Midbrain (tissue), 1 donor: Measurements from ENCODE around the gene ROMO1.
A peak's percentile ranks its signal among the peaks of the same experiment; 100 is the strongest.

Experiments used
- DNase-seq: peaks from one replicate; lab custom pipeline; 2025; lab: John Stamatoyannopoulos, UW

Gene ROMO1

GRCh38 chr20:35699127-35699956 is at the start of gene ROMO1, which contains the start of gene NFS1:
TSS of gene ROMO1 (plus strand) at chr20:35699405. CDS start at chr20:35699633, 228 bp downstream.
TSS of gene NFS1 (minus strand) at chr20:35699352. CDS start at chr20:35699288, 64 bp downstream.
- DNase-seq, result peak; percentile 89

GRCh38 chr20:35650632-35651031 is 48.6 kb upstream of the ROMO1 start:
- DNase-seq, result no peak

- DNase-seq, result no peak
These were observed 47.2 kb upstream of the ROMO1 start for GRCh38 chr20:35651958-35652357.

- DNase-seq, result no peak
These were observed 46.4 kb upstream of the ROMO1 start for GRCh38 chr20:35652641-35653429.

DNA sequence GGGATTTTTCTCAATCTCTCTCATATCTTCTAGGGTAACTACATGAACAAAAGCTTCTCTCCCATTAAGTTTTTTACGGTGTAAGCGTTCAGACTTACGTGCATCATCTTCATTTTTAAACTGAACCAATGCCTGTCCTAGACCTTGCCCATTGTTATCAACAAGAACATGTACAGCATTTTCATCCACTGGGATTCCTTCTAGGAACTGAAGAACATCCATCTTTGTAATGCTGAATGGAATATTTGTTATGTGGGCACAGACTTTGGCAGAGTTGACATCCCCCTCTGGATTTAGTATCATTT is 45.8 kb upstream of the ROMO1 start:
- DNase-seq, result no peak

DNA sequence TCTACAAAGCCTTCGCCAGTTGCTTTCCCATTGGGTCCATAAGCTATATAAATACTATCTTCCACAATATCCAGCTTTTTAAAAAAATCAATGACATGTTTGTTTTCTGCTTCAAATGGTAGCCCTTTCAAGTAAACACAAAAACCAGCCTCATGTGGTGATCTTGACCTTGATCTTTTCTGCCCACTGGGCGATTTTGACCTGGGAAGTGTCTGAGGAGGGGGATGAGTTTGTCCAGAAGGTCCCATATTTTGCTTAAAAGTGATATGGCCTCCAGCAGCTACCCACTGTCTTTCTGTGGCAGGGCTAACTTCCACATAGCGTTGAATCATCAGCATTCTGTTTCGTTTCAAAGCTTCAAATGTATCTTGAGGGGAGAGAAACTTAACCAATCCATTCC is 45.3 kb upstream of the ROMO1 start:
- no peak for DNase-seq

GRCh38 chr20:35654415-35654814 is 44.8 kb upstream of the ROMO1 start:
- no peak for DNase-seq

GRCh38 chr20:35657271-35657670 is 41.9 kb upstream of the ROMO1 start:
- no peak for DNase-seq

GRCh38 chr20:35660122-35660937 is 38.9 kb upstream of the ROMO1 start:
- no peak for DNase-seq

GRCh38 chr20:35661053-35661452 is 38.2 kb upstream of the ROMO1 start:
- no peak for DNase-seq

DNA sequence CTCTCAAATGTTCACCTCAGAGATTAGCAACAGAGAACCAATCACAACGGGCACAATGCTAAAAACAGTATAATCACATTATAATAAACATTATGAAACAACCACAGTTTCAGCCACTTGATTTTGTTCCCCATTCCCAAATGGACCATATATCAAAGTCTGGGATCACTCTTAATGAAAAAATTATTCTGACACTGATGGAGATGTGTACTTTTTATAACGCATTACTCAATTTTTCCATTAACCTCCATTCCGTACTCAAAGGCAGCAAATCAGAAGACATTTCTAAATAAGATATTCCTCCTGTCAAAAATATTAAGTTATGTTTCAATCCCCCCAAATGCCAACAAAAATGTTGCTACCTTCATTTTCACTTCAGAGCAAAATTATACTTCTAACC is 37.3 kb upstream of the ROMO1 start:
- DNase-seq, result no peak

DNA sequence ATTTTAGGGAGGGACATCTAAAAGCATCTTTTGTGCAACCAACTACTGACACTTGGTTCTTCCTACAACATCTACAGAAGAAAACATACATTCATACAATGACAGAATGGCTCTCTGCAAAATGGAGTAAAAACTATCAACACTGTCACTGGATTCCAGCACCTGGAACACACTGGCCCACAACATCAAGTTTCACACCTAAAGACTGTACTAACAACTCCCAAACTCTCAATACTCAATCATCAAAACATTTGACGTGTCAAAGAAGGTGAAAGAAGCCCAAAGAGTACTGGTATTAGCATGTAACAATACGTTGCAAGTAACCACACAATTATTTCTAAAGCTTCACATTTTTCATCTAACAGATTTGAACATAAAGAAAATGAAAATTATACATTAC is 36.7 kb upstream of the ROMO1 start:
- no peak for DNase-seq

- no peak for DNase-seq
These were observed 35.4 kb upstream of the ROMO1 start for GRCh38 chr20:35663516-35664465.

- DNase-seq, result peak; percentile 95
These were observed 34.6 kb upstream of the ROMO1 start, which contains the start of the genes CPNE1 and RBM12 for GRCh38 chr20:35664466-35665206. TSS of gene CPNE1 (minus strand) at chr20:35664900. CDS start at chr20:35632923, 31,977 bp downstream. TSS of gene RBM12 (minus strand) at chr20:35664900. CDS start at chr20:35655322, 9,578 bp downstream.

GRCh38 chr20:35665949-35666288 is 33.3 kb upstream of the ROMO1 start:
- DNase-seq, result no peak

- no peak for DNase-seq
These were observed 30.0 kb upstream of the ROMO1 start for GRCh38 chr20:35669221-35669620.

- DNase-seq, result no peak
These were observed 29.5 kb upstream of the ROMO1 start for GRCh38 chr20:35669681-35670080.

DNA sequence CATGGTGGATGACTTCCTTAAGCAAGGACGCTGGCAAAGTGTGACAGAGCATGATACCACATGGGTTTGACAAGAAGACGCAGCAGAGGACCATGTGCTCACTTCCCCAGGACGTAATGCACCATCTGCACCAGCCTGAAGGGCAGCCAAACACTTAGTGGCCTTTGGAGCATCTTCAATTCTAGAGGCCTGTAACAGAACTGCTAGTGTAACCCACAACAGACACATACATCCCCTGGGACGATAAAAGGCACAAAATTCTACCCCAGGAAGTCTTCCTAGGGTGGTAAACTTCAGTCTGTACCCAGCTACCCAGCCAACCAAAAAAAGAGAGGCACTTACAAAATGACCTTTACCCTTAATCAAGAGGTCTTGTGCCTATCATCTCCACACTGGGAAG is 25.3 kb upstream of the ROMO1 start:
- DNase-seq, result no peak

- DNase-seq, result no peak
These were observed 24.3 kb upstream of the ROMO1 start for GRCh38 chr20:35674921-35675320.

DNA sequence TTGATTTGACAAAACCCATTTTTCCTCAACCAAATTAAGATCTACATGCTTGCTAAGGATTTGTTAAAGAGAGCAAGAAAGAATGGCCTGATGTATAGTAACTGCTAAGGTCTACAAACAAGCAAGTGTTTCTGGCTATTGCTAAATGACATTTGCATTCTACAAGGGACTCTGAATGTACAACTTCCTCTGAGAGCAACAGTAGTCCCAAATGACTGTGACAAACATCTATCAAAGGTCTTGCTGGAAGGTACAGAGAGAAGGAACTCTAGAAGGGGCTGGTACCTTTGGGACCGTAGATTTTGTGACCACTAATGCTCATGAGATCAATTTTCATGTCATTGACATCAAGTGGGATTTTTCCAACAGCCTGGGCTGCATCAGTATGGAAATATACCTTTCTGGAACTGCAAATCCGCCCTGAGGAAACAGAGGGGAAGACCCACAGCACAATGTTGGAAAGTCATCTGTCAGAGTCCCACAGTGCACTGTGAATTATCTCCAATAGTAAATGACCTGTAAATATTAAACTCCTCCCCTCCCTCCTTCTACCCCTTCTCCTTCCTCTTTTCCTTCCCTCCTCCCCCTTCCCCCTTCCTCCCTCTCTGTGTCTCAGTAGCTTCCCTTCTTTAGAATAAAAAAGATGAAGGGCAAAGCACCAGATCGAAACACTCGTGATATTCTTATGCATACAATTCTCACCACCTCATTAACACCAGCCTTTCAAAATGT is 18.6 kb upstream of the ROMO1 start:
- DNase-seq, result no peak
